ENCODE results near the gene LATS1. TPM values are rescaled to one million over a fixed set of nuclear protein-coding genes. Genes with fewer than 3 reads are reported as not detected.

Gene LATS1
- 10 to 100 TPM; 29.2 to 54.5 (median 35.6) TPM for total RNA-seq

DNA sequence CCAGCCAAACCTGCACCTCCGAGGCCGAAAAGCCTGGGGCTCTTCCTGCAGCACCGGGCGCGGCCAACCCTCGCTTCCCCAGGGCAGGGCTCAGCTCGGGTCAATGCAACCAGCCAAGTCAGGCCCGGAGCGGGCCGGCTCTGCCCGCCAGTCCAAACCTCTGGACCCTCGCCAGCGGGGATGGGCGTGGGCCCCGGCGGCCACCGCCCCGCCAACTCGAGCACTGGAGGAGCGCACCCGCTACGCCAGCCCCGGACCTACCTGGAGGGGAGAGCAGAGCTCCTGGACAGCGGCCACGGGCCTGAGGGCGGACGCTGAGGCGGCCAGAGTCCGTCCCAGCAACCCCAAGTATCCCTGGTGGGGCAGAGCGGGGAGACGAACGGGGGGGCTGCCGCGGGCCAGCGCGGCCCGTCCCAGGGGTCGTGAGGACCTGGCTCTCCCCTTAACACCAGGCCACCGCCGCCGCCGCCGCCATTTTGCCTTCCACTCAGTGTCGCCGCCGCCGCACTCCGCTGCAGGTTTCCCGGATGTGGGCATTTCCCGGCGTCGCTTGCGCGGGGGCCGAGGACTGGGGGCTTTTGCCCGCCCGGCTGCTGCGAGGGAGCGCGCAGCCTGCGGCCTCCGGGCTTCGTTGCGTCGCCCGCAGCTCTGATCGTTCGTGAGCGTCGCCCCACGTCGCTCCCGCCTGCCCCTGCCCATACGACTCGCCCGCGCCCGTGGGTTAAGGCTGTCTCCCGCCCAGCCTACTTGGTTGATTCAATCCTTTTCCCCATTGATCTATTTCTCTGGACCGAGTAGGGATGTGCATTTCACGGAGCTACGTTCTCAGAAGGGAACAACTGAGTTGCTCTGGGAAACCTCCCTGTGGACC, at the start of gene LATS1:
TSS of gene LATS1 (minus strand) at position 514 of the 871 bp plus-strand sequence. CDS start 15,975 bp downstream, outside the sequence.
- Histone ChIP-seq H3K4me3 (peak within 1 kb of the TSS; percentile 70 to 98), H3K27me3 (no peaks in the 10 kb centered on the region), H3K27ac (peak within 1 kb of the TSS; percentile 95 to 100 (median 98)), H3K4me1 (peaks cover 5 to 49% (median 7%) of the 10 kb centered on the region in 3 donors), H3K9me3 (no peaks in the 10 kb centered on the region), H3K36me3 (peaks cover 0 to 3% of the 10 kb centered on the region in 2 donors)
- TF ChIP-seq, protein P1, sequence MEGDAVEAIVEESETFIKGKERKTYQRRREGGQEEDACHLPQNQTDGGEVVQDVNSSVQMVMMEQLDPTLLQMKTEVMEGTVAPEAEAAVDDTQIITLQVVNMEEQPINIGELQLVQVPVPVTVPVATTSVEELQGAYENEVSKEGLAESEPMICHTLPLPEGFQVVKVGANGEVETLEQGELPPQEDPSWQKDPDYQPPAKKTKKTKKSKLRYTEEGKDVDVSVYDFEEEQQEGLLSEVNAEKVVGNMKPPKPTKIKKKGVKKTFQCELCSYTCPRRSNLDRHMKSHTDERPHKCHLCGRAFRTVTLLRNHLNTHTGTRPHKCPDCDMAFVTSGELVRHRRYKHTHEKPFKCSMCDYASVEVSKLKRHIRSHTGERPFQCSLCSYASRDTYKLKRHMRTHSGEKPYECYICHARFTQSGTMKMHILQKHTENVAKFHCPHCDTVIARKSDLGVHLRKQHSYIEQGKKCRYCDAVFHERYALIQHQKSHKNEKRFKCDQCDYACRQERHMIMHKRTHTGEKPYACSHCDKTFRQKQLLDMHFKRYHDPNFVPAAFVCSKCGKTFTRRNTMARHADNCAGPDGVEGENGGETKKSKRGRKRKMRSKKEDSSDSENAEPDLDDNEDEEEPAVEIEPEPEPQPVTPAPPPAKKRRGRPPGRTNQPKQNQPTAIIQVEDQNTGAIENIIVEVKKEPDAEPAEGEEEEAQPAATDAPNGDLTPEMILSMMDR (IDR thresholded peaks at IDR 0.05): peak in 2 of 4 experiments; percentile 2 to 37
- TF ChIP-seq POLR2AphosphoS5 (IDR thresholded peaks at IDR 0.05) (peak; percentile 77), EP300 (IDR thresholded peaks at IDR 0.05) (no peak), POLR2A (IDR thresholded peaks at IDR 0.05) (peak; percentile 89 to 94)
- peak; percentile 95 for ATAC-seq
- WGBS, 2 donors (ENCODE audit: low coverage in 1 of 2): 0% methylated on average over 3 of the region's 82 CpGs

DNA sequence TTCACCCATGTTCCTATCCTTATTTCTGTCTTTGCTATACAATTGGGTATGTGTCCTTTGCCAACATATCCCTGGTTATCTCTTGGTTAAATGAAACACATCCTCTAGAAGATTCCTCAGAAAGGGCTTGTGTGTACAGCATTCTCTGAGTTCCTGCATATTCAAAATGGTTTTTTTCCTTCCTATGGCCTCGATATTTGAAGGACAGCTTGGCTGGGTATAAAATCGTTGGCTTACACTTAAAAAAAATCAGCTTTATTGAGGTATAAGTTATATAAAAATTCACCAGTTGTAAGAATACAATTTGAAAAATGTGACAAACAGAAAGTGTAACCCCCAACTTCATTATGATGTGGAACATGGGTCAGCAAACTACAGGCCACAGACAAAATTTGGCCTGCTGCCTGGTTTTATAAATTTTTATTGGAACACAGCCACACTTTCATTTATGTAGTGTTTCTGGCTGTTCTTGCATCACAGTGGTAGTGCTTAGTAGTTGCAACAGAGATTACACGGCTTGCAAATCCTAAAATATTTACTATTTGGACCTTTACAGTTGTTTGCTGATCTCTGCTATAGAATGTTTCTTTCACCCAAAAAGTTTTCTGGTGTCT, 48.4 kb upstream of the LATS1 start:
- peaks cover 0 to 30% of the 10 kb centered on the region in 2 donors for H3K36me3 ChIP-seq
- H3K27me3 ChIP-seq: no peaks in the 10 kb centered on the region
- H3K4me1 ChIP-seq: peaks cover 0 to 5% (median 0%) of the 10 kb centered on the region in 3 donors
- 55 to 93% methylated on average over 3 of the region's 3 CpGs for WGBS, 2 donors (ENCODE audit: low coverage in 1 of 2)
- no peak for ATAC-seq
- no peak for TF ChIP-seq POLR2A (IDR thresholded peaks at IDR 0.05)
- TF ChIP-seq, protein P1 (IDR thresholded peaks at IDR 0.05): no peak
- TF ChIP-seq EP300 (IDR thresholded peaks at IDR 0.05): no peak
- TF ChIP-seq POLR2AphosphoS5 (IDR thresholded peaks at IDR 0.05): no peak
- H3K9me3 ChIP-seq: no peaks in the 10 kb centered on the region
- H3K4me3 ChIP-seq: no peak overlapping the region
- H3K27ac ChIP-seq: no peak overlapping the region

DNA sequence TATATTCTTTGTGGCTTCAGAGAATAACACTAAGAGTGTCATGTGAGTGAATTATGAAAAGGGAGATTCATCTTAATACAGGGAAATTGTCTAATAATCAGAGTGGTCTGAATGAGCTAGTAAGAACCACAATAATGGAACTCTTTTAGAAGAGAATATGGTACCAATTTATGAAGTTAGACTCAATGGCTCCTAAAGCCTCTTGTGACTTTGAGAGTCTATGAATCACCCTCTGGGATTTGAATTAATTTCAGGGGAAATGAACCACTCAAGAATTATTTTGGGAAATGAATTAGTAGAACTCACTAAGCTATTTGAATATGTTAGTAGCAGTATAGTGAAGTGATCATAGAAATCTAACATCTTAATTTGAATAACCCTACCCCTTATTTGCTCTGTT, 46.0 kb upstream of the LATS1 start:
- no peaks in the 10 kb centered on the region for H3K27me3 ChIP-seq
- TF ChIP-seq POLR2A (IDR thresholded peaks at IDR 0.05) (no peak), POLR2AphosphoS5 (IDR thresholded peaks at IDR 0.05) (no peak), EP300 (IDR thresholded peaks at IDR 0.05) (no peak)
- TF ChIP-seq, protein P1 (IDR thresholded peaks at IDR 0.05): no peak
- peaks cover 0 to 5% (median 0%) of the 10 kb centered on the region in 3 donors for H3K4me1 ChIP-seq
- H3K9me3 ChIP-seq: no peaks in the 10 kb centered on the region
- ATAC-seq: no peak
- peaks cover 0 to 37% of the 10 kb centered on the region in 2 donors for H3K36me3 ChIP-seq
- H3K4me3 ChIP-seq: no peak overlapping the region
- H3K27ac ChIP-seq: no peak overlapping the region

DNA sequence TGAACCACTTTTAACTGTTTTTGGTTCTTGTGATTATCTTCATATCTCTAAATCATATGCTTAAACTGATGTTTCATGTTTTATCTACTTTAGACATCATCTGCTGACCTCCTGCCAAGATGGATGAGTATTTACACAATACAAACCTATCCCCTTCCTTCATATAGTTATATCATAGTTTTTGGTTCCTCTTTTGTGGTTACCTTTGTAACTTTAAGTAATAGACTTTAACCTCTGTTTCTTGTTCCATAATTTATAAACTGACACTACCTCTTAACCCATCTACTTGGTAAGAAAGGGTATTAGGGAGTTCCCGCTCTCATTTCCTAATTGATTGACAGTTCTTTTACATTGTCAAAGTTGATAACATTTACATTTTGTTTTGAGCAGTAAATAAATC, 43.5 kb upstream of the LATS1 start:
- no peaks in the 10 kb centered on the region for H3K27me3 ChIP-seq
- no peaks in the 10 kb centered on the region for H3K9me3 ChIP-seq
- 88% methylated on average over 1 of the region's 1 CpG; no CpG with 5 or more reads in 1 of the 2 donors for WGBS, 2 donors (ENCODE audit: low coverage in 1 of 2)
- H3K4me1 ChIP-seq: peaks cover 0 to 13% (median 0%) of the 10 kb centered on the region in 3 donors
- ATAC-seq: no peak
- peaks cover 0 to 21% of the 10 kb centered on the region in 2 donors for H3K36me3 ChIP-seq
- no peak overlapping the region for H3K4me3 ChIP-seq
- H3K27ac ChIP-seq: no peak overlapping the region
- TF ChIP-seq POLR2AphosphoS5 (IDR thresholded peaks at IDR 0.05): no peak
- TF ChIP-seq, protein P1 (IDR thresholded peaks at IDR 0.05): no peak
- no peak for TF ChIP-seq EP300 (IDR thresholded peaks at IDR 0.05)
- no peak for TF ChIP-seq POLR2A (IDR thresholded peaks at IDR 0.05)
